Coronary artery (tissue), 2 donors: ENCODE results near the gene EFNA2.

Experiments
- DNase-seq: peaks from one replicate; pipeline ENCODE4 v3.0.0-alpha.2; 2017; ENCODE audit warnings: low spot score
- H3K27ac ChIP-seq, 2 donors: fragments of 200-600 bp; sonication (generic); one replicate each; pipeline ENCODE4 v1.5.1; 2016 to 2019
- H3K4me3 ChIP-seq: fragments of 200-600 bp; sonication (generic); 2 replicates; pipeline ENCODE4 v1.5.1; 2016; ENCODE audit warnings: mild to moderate bottlenecking, moderate library complexity
- TF ChIP-seq, protein P1 (sequence below): fragments of 200-600 bp; sonication (generic); IDR thresholded peaks from one replicate; pipeline ENCODE4 v1.5.1; 2019; ENCODE audit warnings: antibody characterized with exemption

Gene EFNA2

DNA sequence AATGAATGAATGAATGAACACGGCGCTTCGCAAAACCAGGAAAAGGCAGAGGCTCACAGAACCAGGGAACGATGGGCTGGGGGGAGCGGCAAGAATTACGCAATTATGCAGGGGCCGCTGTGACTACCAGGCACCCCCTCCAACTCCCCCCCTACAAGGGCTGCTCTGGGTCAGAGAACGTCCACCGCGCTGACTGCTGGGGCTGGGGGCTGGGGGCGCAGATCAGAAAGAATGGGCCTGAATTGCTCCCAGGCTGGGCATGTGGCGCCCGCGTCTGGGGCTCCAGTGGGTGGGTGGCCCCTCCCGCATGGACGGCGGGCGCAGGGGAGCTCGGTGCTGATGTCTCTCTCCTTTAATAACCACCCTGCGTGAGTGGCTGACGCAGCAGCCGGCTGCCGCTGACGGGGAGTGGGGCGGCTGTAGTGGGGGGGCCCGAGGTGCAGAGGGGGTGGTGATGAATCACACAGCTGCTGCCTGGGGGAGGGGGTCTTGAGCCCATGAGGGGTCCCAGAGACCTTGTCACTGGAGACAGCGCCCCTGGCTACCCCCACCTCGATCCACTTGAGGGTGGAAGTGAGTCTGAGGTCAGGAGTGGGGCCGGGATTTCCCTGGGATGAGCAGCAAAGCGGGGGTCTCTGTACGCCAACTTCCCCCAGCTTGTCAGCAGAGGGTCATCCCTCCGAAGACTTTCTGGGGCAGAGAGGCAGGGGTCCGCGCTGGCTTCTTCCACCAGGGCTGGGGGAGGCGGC is 18.0 kb upstream of the EFNA2 start:
- peak overlapping the region; percentile 73 for H3K4me3 ChIP-seq
- DNase-seq = peak; percentile 85
- TF ChIP-seq, protein P1, sequence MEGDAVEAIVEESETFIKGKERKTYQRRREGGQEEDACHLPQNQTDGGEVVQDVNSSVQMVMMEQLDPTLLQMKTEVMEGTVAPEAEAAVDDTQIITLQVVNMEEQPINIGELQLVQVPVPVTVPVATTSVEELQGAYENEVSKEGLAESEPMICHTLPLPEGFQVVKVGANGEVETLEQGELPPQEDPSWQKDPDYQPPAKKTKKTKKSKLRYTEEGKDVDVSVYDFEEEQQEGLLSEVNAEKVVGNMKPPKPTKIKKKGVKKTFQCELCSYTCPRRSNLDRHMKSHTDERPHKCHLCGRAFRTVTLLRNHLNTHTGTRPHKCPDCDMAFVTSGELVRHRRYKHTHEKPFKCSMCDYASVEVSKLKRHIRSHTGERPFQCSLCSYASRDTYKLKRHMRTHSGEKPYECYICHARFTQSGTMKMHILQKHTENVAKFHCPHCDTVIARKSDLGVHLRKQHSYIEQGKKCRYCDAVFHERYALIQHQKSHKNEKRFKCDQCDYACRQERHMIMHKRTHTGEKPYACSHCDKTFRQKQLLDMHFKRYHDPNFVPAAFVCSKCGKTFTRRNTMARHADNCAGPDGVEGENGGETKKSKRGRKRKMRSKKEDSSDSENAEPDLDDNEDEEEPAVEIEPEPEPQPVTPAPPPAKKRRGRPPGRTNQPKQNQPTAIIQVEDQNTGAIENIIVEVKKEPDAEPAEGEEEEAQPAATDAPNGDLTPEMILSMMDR = no peak
- H3K27ac ChIP-seq = no peak overlapping the region

- TF ChIP-seq, protein P1 = no peak
- H3K4me3 ChIP-seq = peak overlapping the region; percentile 92
- peak; percentile 85 for DNase-seq
- H3K27ac ChIP-seq = peak overlapping the region; percentile 99 to 100
Observed at GRCh38 chr19:1268226-1269064, 17.2 kb upstream of the EFNA2 start.

DNA sequence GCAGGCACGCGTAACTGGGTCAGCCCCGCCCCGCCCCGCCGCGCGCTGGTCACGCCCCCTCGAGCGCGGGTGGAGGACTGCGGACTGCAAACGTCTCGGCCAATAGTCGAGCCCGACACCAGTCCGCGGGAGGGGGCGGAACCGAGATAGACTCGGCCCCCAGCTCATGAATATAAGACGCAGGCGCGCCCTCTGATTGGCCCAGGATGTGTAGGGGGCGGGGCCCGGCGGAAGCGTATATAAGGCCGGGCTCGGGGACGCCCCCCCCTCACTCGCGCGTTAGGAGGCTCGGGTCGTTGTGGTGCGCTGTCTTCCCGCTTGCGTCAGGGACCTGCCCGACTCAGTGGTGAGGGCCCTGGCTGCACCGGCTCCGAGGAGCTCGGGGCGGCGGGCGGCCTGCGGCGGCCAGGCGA is 16.6 kb upstream of the EFNA2 start, which contains the start of gene CIRBP:
Gene CIRBP, plus strand, starts transcription at position 268 of the 413 bp plus-strand sequence. CDS start 1,602 bp downstream, outside the sequence.
- DNase-seq = peak; percentile 100
- peak within 1 kb of the TSS; percentile 99 to 100 for H3K27ac ChIP-seq
- peak within 1 kb of the TSS; percentile 92 for H3K4me3 ChIP-seq
- TF ChIP-seq, protein P1 = no peak

GRCh38 chr19:1269478-1270212 is 16.0 kb upstream of the EFNA2 start:
- Histone ChIP-seq H3K4me3 (peak overlapping the region; percentile 92), H3K27ac (peak overlapping the region; percentile 99 to 100)
- DNase-seq = peak; percentile 94
- TF ChIP-seq, protein P1 = no peak

DNA sequence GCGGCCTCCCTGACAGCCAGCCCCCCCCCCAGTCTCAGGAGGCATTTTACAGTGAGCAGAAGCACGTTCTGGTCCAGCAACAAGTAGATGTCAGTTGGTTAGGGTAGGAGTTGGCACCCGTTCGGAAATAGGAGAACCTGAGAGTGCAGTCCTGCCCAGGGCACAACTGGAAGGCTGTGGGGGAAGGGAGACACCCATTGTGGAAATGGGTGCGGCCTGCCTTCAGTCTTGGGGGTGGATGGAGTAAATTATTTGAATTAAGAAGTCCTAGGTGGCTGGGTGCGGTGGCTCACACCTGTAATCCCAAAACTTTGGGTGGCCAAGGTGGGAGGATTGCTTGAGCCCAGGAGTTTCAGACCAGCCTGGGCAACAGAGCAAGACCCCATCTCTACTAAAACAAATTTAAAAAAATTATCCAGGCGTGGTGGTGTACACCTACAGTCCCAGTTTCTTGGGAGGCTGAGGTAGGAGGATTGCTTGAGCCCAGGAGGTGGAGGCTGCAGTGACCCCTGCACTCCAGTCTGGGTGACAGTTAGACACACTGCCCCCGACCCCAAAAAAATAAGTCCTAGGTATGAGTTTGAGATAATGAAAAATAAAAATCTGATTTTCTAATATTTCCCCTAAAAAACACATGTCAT is 15.3 kb upstream of the EFNA2 start:
- no peak for DNase-seq
- Histone ChIP-seq H3K4me3 (peak overlapping the region; percentile 92), H3K27ac (peak overlapping the region; percentile 99 to 100)
- TF ChIP-seq, protein P1 = no peak

DNA sequence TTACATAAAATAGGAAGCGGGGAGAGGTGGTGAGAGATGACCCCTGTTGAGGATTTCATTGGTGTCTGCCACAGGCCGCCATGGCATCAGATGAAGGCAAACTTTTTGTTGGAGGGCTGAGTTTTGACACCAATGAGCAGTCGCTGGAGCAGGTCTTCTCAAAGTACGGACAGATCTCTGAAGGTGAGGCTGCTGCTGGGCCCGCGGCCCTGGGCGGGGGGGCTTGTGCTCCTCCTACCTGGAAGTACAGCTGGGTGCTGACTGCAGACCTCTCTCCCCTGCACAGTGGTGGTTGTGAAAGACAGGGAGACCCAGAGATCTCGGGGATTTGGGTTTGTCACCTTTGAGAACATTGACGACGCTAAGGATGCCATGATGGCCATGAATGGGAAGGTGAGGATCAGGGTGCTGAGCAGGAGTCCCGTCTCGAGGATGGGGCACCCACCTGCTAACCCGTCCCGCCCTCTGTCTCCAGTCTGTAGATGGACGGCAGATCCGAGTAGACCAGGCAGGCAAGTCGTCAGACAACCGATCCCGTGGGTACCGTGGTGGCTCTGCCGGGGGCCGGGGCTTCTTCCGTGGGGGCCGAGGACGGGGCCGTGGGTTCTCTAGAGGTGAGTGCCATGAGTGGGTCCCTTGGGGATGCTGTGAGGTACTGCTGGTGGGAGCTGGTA is 14.7 kb upstream of the EFNA2 start:
- peak overlapping the region; percentile 99 to 100 for H3K27ac ChIP-seq
- TF ChIP-seq, protein P1 = no peak
- DNase-seq = no peak
- peak overlapping the region; percentile 92 for H3K4me3 ChIP-seq
